ENCODE data around the gene PRRG1. TPM values are rescaled to one million over a fixed set of nuclear protein-coding genes. Genes with fewer than 3 reads are reported as not detected.
A peak's percentile ranks its signal among the peaks of the same experiment; 100 is the strongest.
"Not testable (repeated sequence)": the region's sequence is repeated elsewhere in the genome, so short reads cannot be mapped to it uniquely, and the experiment has no call there.

PRRG1 gene
- total RNA-seq, result 1 to 10 TPM; 1.6 to 3.2 (median 2.0) TPM
- under 1 TPM; 0.75 to 0.84 TPM for polyA plus RNA-seq

DNA sequence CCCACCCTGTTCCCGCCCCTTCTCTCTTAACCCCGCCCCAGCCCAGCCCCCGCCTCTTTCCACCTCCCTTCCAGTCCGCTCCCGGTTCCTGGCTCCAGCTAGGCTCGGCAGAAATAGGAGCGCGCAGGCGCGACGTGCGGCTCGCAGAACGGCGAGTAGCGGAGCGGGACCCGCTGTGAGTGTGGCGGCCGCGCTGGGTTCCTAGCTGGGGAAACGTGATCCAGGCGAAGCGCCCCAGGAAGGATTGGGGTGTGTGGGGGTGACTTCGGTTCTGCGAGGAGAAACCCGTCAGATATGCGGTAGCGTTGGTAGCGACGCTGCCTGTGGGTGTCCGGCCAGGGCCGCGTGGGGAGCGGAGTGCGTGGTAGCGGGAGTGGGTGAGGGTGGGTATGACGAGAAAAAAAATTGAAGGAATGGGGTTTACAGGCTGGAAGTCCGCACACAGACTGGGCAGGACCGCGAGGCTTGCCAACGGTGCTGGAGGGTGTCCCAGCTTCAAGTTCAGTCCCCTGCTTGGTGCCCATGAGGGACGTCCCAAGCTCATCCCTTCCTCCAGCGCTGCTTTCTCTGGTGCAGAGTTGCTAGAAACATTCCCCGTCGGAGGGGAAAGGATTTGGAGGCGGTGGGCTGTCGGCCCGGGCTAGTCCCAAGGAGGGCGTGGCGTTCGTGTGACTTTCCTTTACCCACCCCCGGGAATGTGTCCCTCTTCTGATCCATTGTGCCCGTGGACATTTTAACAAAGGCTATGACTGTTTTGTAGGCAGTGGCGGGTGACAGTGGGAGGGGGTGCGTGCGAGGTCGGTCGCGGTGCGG is at the start of gene PRRG1:
PRRG1 (plus strand) TSS at position 144 of the 813 bp plus-strand sequence. CDS start 56,886 bp downstream, outside the sequence.
- Histone ChIP-seq H3K36me3 (no peaks in the 10 kb centered on the region), H3K27me3 (peaks cover 0 to 5% (median 0%) of the 10 kb centered on the region in 4 donors), H3K27ac (peak within 1 kb of the TSS in 2 of 4 donors; percentile 70 to 75), H3K9me3 (no peaks in the 10 kb centered on the region), H3K4me3 (peak within 1 kb of the TSS; percentile 32 to 52 (median 44)), H3K4me1 (no peaks in the 10 kb centered on the region)
- intact Hi-C loops (cut with DNase I), result no loop called here
- 1 to 22% methylated on average over 61 of the region's 61 CpGs for WGBS, 2 donors
- TF ChIP-seq, protein P1, sequence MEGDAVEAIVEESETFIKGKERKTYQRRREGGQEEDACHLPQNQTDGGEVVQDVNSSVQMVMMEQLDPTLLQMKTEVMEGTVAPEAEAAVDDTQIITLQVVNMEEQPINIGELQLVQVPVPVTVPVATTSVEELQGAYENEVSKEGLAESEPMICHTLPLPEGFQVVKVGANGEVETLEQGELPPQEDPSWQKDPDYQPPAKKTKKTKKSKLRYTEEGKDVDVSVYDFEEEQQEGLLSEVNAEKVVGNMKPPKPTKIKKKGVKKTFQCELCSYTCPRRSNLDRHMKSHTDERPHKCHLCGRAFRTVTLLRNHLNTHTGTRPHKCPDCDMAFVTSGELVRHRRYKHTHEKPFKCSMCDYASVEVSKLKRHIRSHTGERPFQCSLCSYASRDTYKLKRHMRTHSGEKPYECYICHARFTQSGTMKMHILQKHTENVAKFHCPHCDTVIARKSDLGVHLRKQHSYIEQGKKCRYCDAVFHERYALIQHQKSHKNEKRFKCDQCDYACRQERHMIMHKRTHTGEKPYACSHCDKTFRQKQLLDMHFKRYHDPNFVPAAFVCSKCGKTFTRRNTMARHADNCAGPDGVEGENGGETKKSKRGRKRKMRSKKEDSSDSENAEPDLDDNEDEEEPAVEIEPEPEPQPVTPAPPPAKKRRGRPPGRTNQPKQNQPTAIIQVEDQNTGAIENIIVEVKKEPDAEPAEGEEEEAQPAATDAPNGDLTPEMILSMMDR (IDR thresholded peaks at IDR 0.05), result no peak
- ATAC-seq (peak; percentile 94 to 98 (median 97)), FAIRE-seq (no peak), DNase-seq (peak; percentile 77 to 90 (median 80))

DNA sequence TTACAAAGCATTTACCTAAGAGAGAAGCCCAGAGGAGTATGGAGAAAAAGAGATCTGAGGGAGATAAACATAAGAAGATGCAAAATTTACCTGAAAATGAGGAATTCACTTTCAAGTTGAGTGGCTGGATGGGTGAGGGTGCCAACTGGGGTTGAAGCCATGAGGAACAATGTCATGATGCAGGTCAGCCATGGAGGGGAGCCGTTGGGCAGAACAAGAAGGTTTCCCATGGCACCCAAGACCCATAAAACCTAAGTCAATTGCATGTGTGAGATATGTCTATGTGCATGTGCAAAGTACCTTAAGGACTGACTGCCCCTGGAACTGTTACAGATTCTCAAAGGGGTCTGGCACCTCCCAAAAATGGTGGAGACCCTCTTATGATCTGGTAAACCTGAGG is 46.6 kb upstream of the PRRG1 start:
- TF ChIP-seq, protein P1 (IDR thresholded peaks at IDR 0.05), result no peak
- Histone ChIP-seq H3K27me3 (no peaks in the 10 kb centered on the region), H3K27ac (no peak overlapping the region), H3K4me3 (no peak overlapping the region), H3K9me3 (no peaks in the 10 kb centered on the region), H3K4me1 (no peaks in the 10 kb centered on the region), H3K36me3 (no peaks in the 10 kb centered on the region)
- WGBS, 2 donors, result 10 to 15% methylated on average over 1 of the region's 1 CpG
- intact Hi-C loops (cut with DNase I), result no loop called here
- ATAC-seq, result peak in 3 of 4 donors; percentile 38 to 51 (median 44)
- FAIRE-seq, result no peak
- peak in 1 of 6 donors; percentile 16 for DNase-seq

DNA sequence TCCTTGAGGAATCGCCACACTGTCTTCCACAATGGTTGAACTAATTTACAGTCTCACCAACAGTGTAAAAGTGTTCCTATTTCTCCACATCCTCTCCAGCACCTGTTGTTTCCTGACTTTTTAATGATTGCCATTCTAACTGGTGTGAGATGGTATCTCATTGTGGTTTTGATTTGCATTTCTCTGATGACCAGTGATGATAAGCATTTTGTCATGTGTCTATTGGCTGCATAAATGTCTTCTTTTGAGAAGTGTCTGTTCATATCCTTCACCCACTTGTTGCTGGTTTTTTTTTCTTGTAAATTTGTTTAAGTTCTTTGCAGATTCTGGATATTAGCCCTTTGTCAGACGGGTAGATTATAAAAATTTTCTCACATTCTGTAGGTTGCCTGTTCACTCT is 43.9 kb upstream of the PRRG1 start:
- ATAC-seq; H3K27ac ChIP-seq; FAIRE-seq; DNase-seq; intact Hi-C loops (cut with DNase I); H3K27me3 ChIP-seq; H3K4me1 ChIP-seq; H3K36me3 ChIP-seq; H3K4me3 ChIP-seq; H3K9me3 ChIP-seq: not testable (repeated sequence)
- 51 to 69% methylated on average over 2 of the region's 2 CpGs for WGBS, 2 donors

DNA sequence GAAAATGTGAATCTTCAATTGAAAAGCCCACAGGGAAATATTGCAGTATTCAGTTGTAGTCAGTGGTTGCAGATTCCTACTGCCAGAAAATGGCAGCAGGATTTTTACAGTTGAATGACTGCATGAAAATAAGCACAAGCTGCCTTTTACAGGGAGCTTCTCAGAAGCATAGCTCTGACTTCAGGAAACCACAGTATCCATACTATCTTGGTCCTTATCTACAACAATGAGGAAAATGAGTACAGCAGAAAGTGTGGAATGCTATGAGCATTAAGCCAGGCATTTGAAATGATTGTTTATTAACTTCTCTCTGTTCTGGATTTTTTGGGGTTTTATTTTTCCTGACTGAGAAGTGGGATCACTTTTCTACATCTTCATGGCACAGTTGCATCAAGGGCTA is 34.6 kb upstream of the PRRG1 start:
- H3K9me3 ChIP-seq, result no peaks in the 10 kb centered on the region
- FAIRE-seq, result no peak
- H3K27ac ChIP-seq, result no peak overlapping the region
- no peak for ATAC-seq
- H3K4me3 ChIP-seq, result no peak overlapping the region
- H3K36me3 ChIP-seq, result no peaks in the 10 kb centered on the region
- H3K4me1 ChIP-seq, result no peaks in the 10 kb centered on the region
- intact Hi-C loops (cut with DNase I), result no loop called here
- no peak for DNase-seq
- H3K27me3 ChIP-seq, result peaks cover 0 to 5% (median 0%) of the 10 kb centered on the region in 4 donors
- TF ChIP-seq, protein P1 (IDR thresholded peaks at IDR 0.05), result no peak

DNA sequence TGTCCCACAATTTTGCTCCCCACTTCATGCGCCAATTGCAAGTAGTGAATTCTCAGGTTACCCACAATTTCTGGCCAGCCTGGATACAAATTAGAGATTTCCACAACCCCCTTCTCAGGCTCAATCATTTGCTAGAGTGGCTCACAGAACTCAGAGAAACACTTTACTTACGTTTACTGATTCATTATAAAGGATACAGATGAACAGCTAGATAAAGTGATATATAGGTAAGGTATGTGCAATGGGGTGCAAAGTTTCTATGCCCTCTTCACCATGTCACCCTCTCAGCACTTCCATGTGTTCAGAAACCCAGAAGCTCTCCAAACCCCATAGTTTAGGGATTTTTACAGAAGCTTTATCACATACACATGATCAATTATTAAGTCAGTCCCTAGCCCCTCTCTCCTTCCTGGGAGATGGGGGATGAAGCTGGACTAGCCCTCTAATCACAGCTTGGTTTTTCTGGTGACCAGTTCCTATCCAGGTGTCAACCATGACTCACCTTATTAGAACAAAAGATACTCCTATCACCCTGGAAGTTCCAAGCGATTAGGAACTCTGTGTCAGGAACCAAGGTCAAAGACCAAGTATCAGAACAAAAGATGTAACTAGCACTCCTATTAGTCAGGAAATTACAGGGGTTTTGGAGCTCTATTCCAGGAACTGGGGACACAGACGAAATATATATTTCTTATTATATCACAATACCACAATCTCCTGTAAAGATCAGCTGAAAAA is 33.5 kb upstream of the PRRG1 start:
- TF ChIP-seq, protein P1 (IDR thresholded peaks at IDR 0.05), result no peak
- WGBS, 2 donors, result 60 to 69% methylated on average over 4 of the region's 4 CpGs
- FAIRE-seq, result no peak
- no peak overlapping the region for H3K4me3 ChIP-seq
- peaks cover 0 to 5% (median 0%) of the 10 kb centered on the region in 4 donors for H3K27me3 ChIP-seq
- no peak overlapping the region for H3K27ac ChIP-seq
- intact Hi-C loops (cut with DNase I), result no loop called here
- no peaks in the 10 kb centered on the region for H3K9me3 ChIP-seq
- no peaks in the 10 kb centered on the region for H3K4me1 ChIP-seq
- DNase-seq, result no peak
- ATAC-seq, result no peak
- no peaks in the 10 kb centered on the region for H3K36me3 ChIP-seq

All from pancreas (tissue), 10 donors.